H1 (cell line): ENCODE results near the gene MIP. TPM values are rescaled to one million over a fixed set of nuclear protein-coding genes. Genes with fewer than 3 reads are reported as not detected.
A peak's percentile ranks its signal among the peaks of the same experiment; 100 is the strongest.

ENCODE experiments used
- CTCF ChIA-PET: fragments of 300-600 bp; sonication (Branson Sonifier 250); formaldehyde crosslinking; loops from one replicate; lab custom pipeline; 2021; ENCODE audit not compliant: partially characterized antibody; lab: Charles Lee
- POLR2A ChIA-PET: fragments of 300-600 bp; sonication (Branson Sonifier 250); formaldehyde crosslinking; loops from one replicate; lab custom pipeline; 2021; ENCODE audit warnings: inconsistent platforms; ENCODE audit not compliant: partially characterized antibody; lab: Charles Lee
- DNase-seq, 2 experiments: peaks; one replicate each; pipeline versions ENCODE4 v3.0.0 to v3.0.0-alpha.2; 2010 to 2022; ENCODE audit warnings: low spot score in 2 of 2, low read depth in 1 of 2, mixed read lengths in 1 of 2
- FAIRE-seq: peaks from 2 replicates; lab custom pipeline; 2011; peaks lifted over from hg19 to GRCh38; lab: Jason Lieb, UNC
- H2AFZ ChIP-seq: 2 replicates; pipeline ENCODE4 v1.8.1; 2012; ENCODE audit warnings: low read length, inconsistent platforms
- H2AK5ac ChIP-seq: 2 replicates; pipeline ENCODE4 v1.6.1; 2013; ENCODE audit warnings: low read depth, low read length
- H2BK120ac ChIP-seq: replicated peaks from 2 replicates; pipeline ENCODE3; 2013; ENCODE audit warnings: low read depth, low read length, inconsistent platforms
- H2BK12ac ChIP-seq: 2 replicates; pipeline ENCODE4 v1.6.1; 2013; ENCODE audit warnings: low read depth, low read length
- H2BK15ac ChIP-seq: 2 replicates; pipeline ENCODE4 v1.6.1; 2013; ENCODE audit warnings: low read length
- H2BK20ac ChIP-seq: 2 replicates; pipeline ENCODE4 v1.6.1; 2013; ENCODE audit warnings: low read length
- H2BK5ac ChIP-seq: 2 replicates; pipeline ENCODE4 v1.6.1; 2013; ENCODE audit warnings: low read depth, low read length
- H3K14ac ChIP-seq: 2 replicates; pipeline ENCODE4 v1.6.1; 2013; ENCODE audit warnings: inconsistent platforms; ENCODE audit not compliant: insufficient read length
- H3K18ac ChIP-seq: 2 replicates; pipeline ENCODE4 v1.6.1; 2013; ENCODE audit warnings: low read length; ENCODE audit errors: extremely low read depth
- H3K23ac ChIP-seq: 2 replicates; pipeline ENCODE4 v1.6.1; 2013; ENCODE audit warnings: inconsistent platforms; ENCODE audit not compliant: insufficient read length
- H3K23me2 ChIP-seq: 2 replicates; pipeline ENCODE4 v1.6.1; 2013; ENCODE audit warnings: low read depth, low read length
- H3K27ac ChIP-seq: 2 replicates; pipeline ENCODE4 v1.6.1; 2011; ENCODE audit warnings: low read depth, low read length, inconsistent platforms
- H3K27me3 ChIP-seq, 4 experiments: replicated peaks in 1 of 4; 1 replicate in 1 of 4; 2 replicates in 3 of 4; pipeline versions ENCODE4 v1.6.1 to v1.8.1; 2011 to 2013; ENCODE audit warnings: low read length in 3 of 4, mild to moderate bottlenecking in 3 of 4, inconsistent platforms in 2 of 4, mixed read lengths in 2 of 4, moderate library complexity in 1 of 4; ENCODE audit not compliant: control insufficient read depth in 3 of 4, insufficient read depth in 3 of 4; ENCODE audit errors: extremely low read depth in 1 of 4
- H3K36me3 ChIP-seq, 4 experiments: 2 replicates each; pipeline versions ENCODE4 v1.6.1 to v1.8.1; 2011 to 2013; ENCODE audit warnings: mild to moderate bottlenecking in 4 of 4, low read length in 3 of 4, moderate library complexity in 2 of 4, control low read depth in 1 of 4, inconsistent platforms in 1 of 4; ENCODE audit not compliant: insufficient read depth in 4 of 4, control insufficient read depth in 2 of 4
- H3K4ac ChIP-seq: replicated peaks from 2 replicates; pipeline ENCODE3; 2013; ENCODE audit warnings: low read length, low read depth, mixed read lengths, inconsistent platforms; ENCODE audit not compliant: insufficient read length
- H3K4me1 ChIP-seq, 4 experiments: replicated peaks in 1 of 4; 1 replicate in 1 of 4; 2 replicates in 3 of 4; pipeline versions ENCODE4 v1.6.1 to v1.8.1; 2011 to 2013; ENCODE audit warnings: low read length in 3 of 4, inconsistent platforms in 2 of 4, mixed read lengths in 1 of 4; ENCODE audit not compliant: insufficient read depth in 4 of 4, control insufficient read depth in 3 of 4
- H3K4me2 ChIP-seq, 2 experiments: 2 replicates each; pipeline versions ENCODE4 v1.6.1 to v1.8.1; 2011 to 2013; ENCODE audit warnings: low read depth in 2 of 2, low read length in 2 of 2, control low read depth in 1 of 2, inconsistent platforms in 1 of 2, mild to moderate bottlenecking in 1 of 2; ENCODE audit not compliant: insufficient read depth in 1 of 2
- H3K4me3 ChIP-seq, 4 experiments: fragments of 200-600, 300-600 bp in 1 of 4; sonication (generic), shearing (Covaris generic), sonication (Bioruptor Twin) in 1 of 4; 2 replicates each; pipeline versions ENCODE4 v1.5.1 to v1.8.1; 2011 to 2016; ENCODE audit warnings: low read length in 4 of 4, low read depth in 3 of 4, control low read depth in 2 of 4, inconsistent platforms in 2 of 4, mild to moderate bottlenecking in 2 of 4, mixed read lengths in 1 of 4, moderate library complexity in 1 of 4; ENCODE audit not compliant: insufficient read depth in 2 of 4; ENCODE audit errors: extremely low read depth in 1 of 4
- H3K56ac ChIP-seq: replicated peaks from 2 replicates; pipeline ENCODE3; 2013; ENCODE audit warnings: low read depth, mild to moderate bottlenecking, mixed read lengths, low read length, inconsistent platforms; ENCODE audit not compliant: insufficient read length
- H3K79me1 ChIP-seq: 2 replicates; pipeline ENCODE4 v1.6.1; 2013; ENCODE audit warnings: low read depth, low read length, control low read depth
- H3K79me2 ChIP-seq, 2 experiments: 2 replicates each; pipeline versions ENCODE4 v1.6.1 to v1.8.1; 2012 to 2013; ENCODE audit warnings: low read length in 2 of 2, mild to moderate bottlenecking in 2 of 2, inconsistent platforms in 1 of 2; ENCODE audit not compliant: insufficient read depth in 2 of 2, control insufficient read depth in 1 of 2
- H3K9ac ChIP-seq, 4 experiments: replicated peaks in 1 of 4; 1 replicate in 1 of 4; 2 replicates in 3 of 4; pipeline versions ENCODE4 v1.6.1 to v1.8.1; 2011 to 2013; ENCODE audit warnings: low read depth in 3 of 4, low read length in 3 of 4, control low read depth in 2 of 4, mild to moderate bottlenecking in 2 of 4, moderate library complexity in 2 of 4, inconsistent platforms in 1 of 4; ENCODE audit errors: extremely low read depth in 1 of 4
- H3K9me3 ChIP-seq, 2 experiments: 2 replicates each; pipeline versions ENCODE4 v1.6.1 to v1.8.1; 2012 to 2013; ENCODE audit warnings: mild to moderate bottlenecking in 2 of 2, moderate library complexity in 2 of 2, control low read depth in 1 of 2, inconsistent platforms in 1 of 2, low read depth in 1 of 2, low read length in 1 of 2, mixed read lengths in 1 of 2; ENCODE audit not compliant: insufficient read depth in 2 of 2
- H4K20me1 ChIP-seq, 2 experiments: replicated peaks in 1 of 2; 2 replicates each; pipeline versions ENCODE3 to v1.8.1; 2011 to 2013; ENCODE audit warnings: inconsistent platforms in 2 of 2, low read length in 2 of 2, mild to moderate bottlenecking in 1 of 2; ENCODE audit not compliant: insufficient read depth in 2 of 2, control insufficient read depth in 1 of 2
- H4K5ac ChIP-seq: 2 replicates; pipeline ENCODE4 v1.6.1; 2013; ENCODE audit warnings: low read length, low read depth, mixed read lengths, inconsistent platforms; ENCODE audit not compliant: insufficient read length
- H4K8ac ChIP-seq: 2 replicates; pipeline ENCODE4 v1.8.0; 2013; ENCODE audit warnings: mild to moderate bottlenecking, moderate library complexity, low read length, inconsistent platforms; ENCODE audit not compliant: insufficient read depth; ENCODE audit errors: extremely low read depth
- H4K91ac ChIP-seq: replicated peaks from 2 replicates; pipeline ENCODE3; 2013; ENCODE audit warnings: low read length, mixed read lengths, inconsistent platforms; ENCODE audit not compliant: insufficient read length
- BACH1 ChIP-seq: IDR thresholded peaks from 2 replicates; pipeline ENCODE4 v1.6.1; 2012; ENCODE audit warnings: low read length, improper control_type of control experiment
- POLR2A ChIP-seq, 2 experiments: IDR thresholded peaks; 1 replicate in 1 of 2; 2 replicates in 1 of 2; pipeline ENCODE4 v1.6.1; 2011; ENCODE audit warnings: low read depth in 2 of 2, low read length in 2 of 2, mild to moderate bottlenecking in 2 of 2; ENCODE audit errors: control extremely low read depth in 1 of 2
- WGBS, 2 experiments: shearing (Covaris generic) in 1 of 2; methylation state at CpG; one replicate each; pipeline versions ENCODE4 v1.1.6 to v1.1.7; 2013 to 2015; ENCODE audit warnings: low lambda C conversion rate in 2 of 2, mixed read lengths in 2 of 2, inconsistent platforms in 1 of 2, low coverage in 1 of 2, missing lambda C conversion rate in 1 of 2; ENCODE audit not compliant: insufficient replicate concordance in 2 of 2, insufficient coverage in 1 of 2, insufficient read length in 1 of 2; ENCODE audit errors: extremely low coverage in 1 of 2, missing lambda C conversion rate in 1 of 2; 5-methylcytosine and 5-hydroxymethylcytosine counted together
- polyA plus RNA-seq, 7 experiments: library from polyadenylated mRNA; depleted of rRNA in 3 of 7; stranded (reverse) in 5 of 7; unstranded in 2 of 7; fragments of >200 nt in 5 of 7; fragments of 200-250 nt in 2 of 7; gene quantifications; 1 replicate in 5 of 7; 2 replicates in 1 of 7; 4 replicates in 1 of 7; pipeline versions ENCODE4 v1.2.1 to v1.2.3, GENCODE V29; 2011 to 2013; ENCODE audit warnings: missing spikeins in 2 of 7, mixed read lengths in 2 of 7
- total RNA-seq: library from RNA; stranded (reverse); fragmentation: NEBNext Ultra II Directional; extraction: Animal tissue kit (Norgen Biotek cat#: 25700); gene quantifications from 2 replicates; pipeline ENCODE4 v1.2.1, GENCODE V29; 2021

The MIP gene
- total and polyA plus RNA-seq, 2 of the 8 experiments (the other 6 are each of a cell fraction or from before 2014, with no cell fraction given): 0.05 TPM; not detected in 1

- Histone ChIP-seq H3K56ac (no peak overlapping the region), H2BK5ac (no peak overlapping the region), H4K5ac (peak overlapping the region; percentile 46), H3K9me3 (peaks cover 2 to 3% of the 10 kb centered on the region in 2 experiments; a peak in 2 of 4 replicates), H2AK5ac (no peak overlapping the region), H2AFZ (no peak overlapping the region), H3K18ac (no peak overlapping the region), H3K79me2 (peaks cover 0 to 19% of the 10 kb centered on the region in 2 experiments; a peak in 3 of 4 replicates), H3K9ac (peak overlapping the region in 2 of 4 experiments; percentile 29 to 85; a peak in 3 of 7 replicates), H4K20me1 (no peaks in the 10 kb centered on the region)
- DNase-seq (no peak), FAIRE-seq (no peak)
- no peak for TF ChIP-seq BACH1
- TF ChIP-seq POLR2A (IDR thresholded peaks at IDR 0.05; ENCODE audit: control extremely low read depth in 1 of 2, low read depth in 2 of 2, low read length in 2 of 2): no peak
- TF ChIP-seq, all 59 proteins: peak for 0
- peaks cover 0 to 3% (median 0%) of the 10 kb centered on the region in 4 experiments; a peak in 1 of 8 replicates for H3K36me3 ChIP-seq
- no peak overlapping the region for H2BK120ac ChIP-seq
- peaks cover 3 to 6% (median 5%) of the 10 kb centered on the region in 4 experiments; a peak in 5 of 7 replicates for H3K4me1 ChIP-seq
- WGBS, 2 experiments: 42% methylated on average over 5 of the region's 5 CpGs; no CpG with 5 or more reads in 1 of the 2 experiments
- H2BK20ac ChIP-seq: no peak overlapping the region
- H3K27me3 ChIP-seq: no peaks in the 10 kb centered on the region
- ChIA-PET POLR2A (interaction anchor here (0.8 to 7.3 kb wide), 19 partner anchors 12 to 294 kb away, joined by 3 to 74 read pairs (median 4); partner anchors contain the start of genes CNPY2, CS, PAN2 and SPRYD4), CTCF (interaction anchor here (0.7 to 12.4 kb wide), 10 partner anchors 11 to 141 kb away, joined by 3 to 124 read pairs (median 3); partner anchors contain the start of gene CNPY2)
- no peak overlapping the region for H3K23ac ChIP-seq
- H3K14ac ChIP-seq: no peak overlapping the region
- H3K23me2 ChIP-seq: no peaks in the 10 kb centered on the region; the same call in 1 of the 2 replicates
- no peak overlapping the region for H2BK15ac ChIP-seq
- peak overlapping the region; percentile 93; the same call in 1 of the 2 replicates for H3K27ac ChIP-seq
- no peaks in the 10 kb centered on the region for H3K79me1 ChIP-seq
- H3K4me2 ChIP-seq: peak overlapping the region; percentile 62 to 88
- H3K4me3 ChIP-seq: peak overlapping the region; percentile 52 to 90 (median 70); a peak in 6 of 8 replicates
- H4K8ac ChIP-seq: no peak overlapping the region
- no peak overlapping the region for H3K4ac ChIP-seq
- H2BK12ac ChIP-seq: no peak overlapping the region; the same call in 1 of the 2 replicates
- no peak overlapping the region for H4K91ac ChIP-seq
Measured at GRCh38 chr12:56449622-56449984, 4.9 kb downstream of the MIP start.
